Esophagus muscularis mucosa (tissue), 4 donors: ENCODE measurements around the gene PSMD12. TPM values are rescaled to one million over a fixed set of nuclear protein-coding genes. Genes with fewer than 3 reads are reported as not detected.

Experiments used
- DNase-seq: peaks from one replicate; pipeline ENCODE4 v3.0.0-alpha.2; 2017; ENCODE audit errors: extremely low spot score
- H3K27ac ChIP-seq, 4 donors: fragments of 200-600 bp; sonication (generic); replicated peaks in 1 of 4; 1 replicate in 3 of 4; 2 replicates in 1 of 4; pipeline ENCODE4 v1.5.1; 2016 to 2019; ENCODE audit warnings: mild to moderate bottlenecking in 1 of 4
- H3K27me3 ChIP-seq, 4 donors: fragments of 200-600 bp; sonication (generic); one replicate each; pipeline versions ENCODE4 v1.5.1 to v1.6.0; 2016 to 2019
- H3K36me3 ChIP-seq, 4 donors: fragments of 200-600 bp; sonication (generic); one replicate each; pipeline ENCODE4 v1.5.1; 2016 to 2019
- H3K4me1 ChIP-seq, 4 donors: fragments of 200-600 bp; sonication (generic); one replicate each; pipeline ENCODE4 v1.5.1; 2016 to 2019
- H3K4me3 ChIP-seq, 4 donors: fragments of 200-600 bp; sonication (generic); 1 replicate in 2 of 4; 2 replicates in 2 of 4; pipeline ENCODE4 v1.5.1; 2016 to 2019; ENCODE audit warnings: mild to moderate bottlenecking in 4 of 4, moderate library complexity in 1 of 4
- H3K9me3 ChIP-seq, 4 donors: fragments of 200-600 bp; sonication (generic); 1 replicate in 3 of 4; 2 replicates in 1 of 4; pipeline ENCODE4 v1.5.1; 2016 to 2019
- CTCF ChIP-seq, 3 experiments: fragments of 200-600 bp in 2 of 3; fragments of 450-650 bp in 1 of 3; sonication (generic) in 2 of 3; IDR thresholded peaks; one replicate each; pipeline ENCODE4 v1.5.1; 2017 to 2019; ENCODE audit warnings: antibody characterized with exemption in 3 of 3, mild to moderate bottlenecking in 2 of 3, moderate library complexity in 1 of 3
- EP300 ChIP-seq: sonication (generic); formaldehyde crosslinking; IDR thresholded peaks from one replicate; pipeline ENCODE4 v1.6.1; 2017; ENCODE audit warnings: antibody characterized with exemption
- POLR2A ChIP-seq: fragments of 450-650 bp; IDR thresholded peaks from one replicate; pipeline ENCODE4 v1.6.1; 2017; ENCODE audit warnings: antibody characterized with exemption, moderate library complexity, mild to moderate bottlenecking, low read depth
- POLR2AphosphoS5 ChIP-seq, 2 donors: sonication (generic); formaldehyde crosslinking; IDR thresholded peaks; one replicate each; pipeline ENCODE4 v1.6.1; 2017; ENCODE audit warnings: antibody characterized with exemption in 2 of 2
- WGBS: methylation state at CpG from one replicate; pipeline ENCODE4 v1.1.5; 2018; 5-methylcytosine and 5-hydroxymethylcytosine counted together
- intact Hi-C: fragments of 100-400 bp; cut with DNase I; formaldehyde crosslinking; loops from one replicate; pipeline ENCODE4 v1.15.1; 2023
- total RNA-seq, 4 donors: library from RNA; depleted of rRNA; stranded (reverse); fragments of >200 nt; gene quantifications; one replicate each; pipeline versions ENCODE4 v1.1.0 to v1.2.1, GENCODE V29; 2016

The PSMD12 gene
- total RNA-seq, 4 donors from 2014 or later: 28.4 to 37.8 (median 30.0) TPM

DNA sequence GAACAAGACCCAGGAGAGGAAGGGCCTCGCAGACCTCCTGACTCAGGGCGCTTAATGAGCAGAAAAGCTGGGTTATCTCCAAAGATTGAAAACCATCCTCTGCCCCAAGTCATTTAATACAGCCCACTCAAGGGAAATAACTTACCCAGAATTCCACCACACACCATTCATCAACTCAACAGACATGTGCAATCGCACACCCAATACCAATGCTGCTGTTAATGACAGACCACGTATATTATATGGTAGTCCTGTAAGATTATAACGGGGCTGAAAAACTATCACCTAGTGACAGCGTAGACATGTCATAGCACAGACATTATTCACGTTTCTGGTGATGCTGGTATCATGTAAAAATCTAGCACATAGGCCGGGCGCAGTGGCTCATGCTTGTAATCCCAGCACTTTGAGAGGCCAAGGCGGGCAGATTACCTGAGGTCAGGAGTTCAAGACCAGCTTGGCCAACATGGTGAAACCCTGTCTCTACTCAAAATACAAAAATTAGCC lies 68.9 kb downstream of the PSMD12 start:
- DNase-seq: no peak
- Histone ChIP-seq H3K36me3 (no peaks in the 10 kb centered on the region), H3K4me1 (peaks cover 0 to 9% (median 2%) of the 10 kb centered on the region in 4 donors), H3K27me3 (no peaks in the 10 kb centered on the region), H3K9me3 (no peaks in the 10 kb centered on the region), H3K27ac (no peak overlapping the region), H3K4me3 (no peak overlapping the region)
- WGBS: 84% methylated on average over 10 of the region's 10 CpGs
- intact Hi-C loops: no loop called here
- no peak for TF ChIP-seq POLR2A
- TF ChIP-seq CTCF (IDR thresholded peaks at IDR 0.05): no peak
- no peak for TF ChIP-seq POLR2AphosphoS5 (IDR thresholded peaks at IDR 0.05)
- no peak for TF ChIP-seq EP300

- 96% methylated on average over 8 of the region's 44 CpGs for WGBS
Measured at GRCh38 chr17:67294451-67295199, 71.8 kb downstream of the PSMD12 start.

DNA sequence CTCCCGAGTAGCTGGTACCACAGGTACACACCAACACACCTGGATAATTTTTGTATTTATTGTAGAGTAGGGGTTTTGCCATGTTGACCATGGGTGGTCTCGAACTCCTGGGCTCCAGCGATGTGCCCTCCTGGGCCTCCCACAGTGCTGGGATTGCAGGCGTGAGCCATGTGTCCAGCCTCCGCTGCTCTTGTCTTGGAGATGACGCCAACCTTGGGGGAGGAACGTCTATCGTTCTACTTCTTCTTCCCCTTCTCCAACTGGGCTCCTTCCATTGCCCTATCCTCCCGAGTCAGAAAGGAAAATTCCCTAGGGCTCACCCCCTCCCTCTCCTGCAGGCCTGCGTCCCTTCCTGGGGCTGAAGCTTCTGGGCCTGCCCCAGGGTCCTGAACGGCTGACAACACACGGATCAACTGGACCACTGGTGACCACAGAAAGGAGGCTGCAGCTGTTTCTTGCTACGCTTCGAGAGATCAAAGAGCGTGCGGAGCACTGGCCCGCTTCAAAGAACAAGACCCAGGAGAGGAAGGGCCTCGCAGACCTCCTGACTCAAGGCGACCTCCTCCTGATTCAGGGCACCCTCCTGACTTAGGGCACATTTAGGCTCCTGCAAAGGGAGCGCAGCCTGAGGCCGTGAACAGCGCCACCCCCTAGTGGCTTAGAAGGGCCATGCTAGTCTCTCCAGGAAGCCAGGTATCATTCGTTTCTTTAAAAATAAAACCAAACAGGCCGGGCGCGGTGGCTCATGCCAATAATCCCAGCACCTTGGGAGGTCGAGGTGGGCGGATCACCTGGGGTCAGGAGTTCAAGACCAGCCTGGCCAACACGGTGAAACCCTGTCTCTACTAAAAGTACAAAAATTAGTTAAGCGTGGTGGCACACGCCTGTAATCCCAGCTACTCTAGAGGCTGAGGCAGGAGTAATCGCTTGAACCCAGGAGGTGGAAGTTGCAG lies 72.8 kb downstream of the PSMD12 start:
- 68% methylated on average over 31 of the region's 32 CpGs for WGBS
- no peaks in the 10 kb centered on the region for H3K9me3 ChIP-seq
- H3K36me3 ChIP-seq: no peaks in the 10 kb centered on the region
- H3K4me1 ChIP-seq: peaks cover 8 to 30% (median 27%) of the 10 kb centered on the region in 4 donors
- DNase-seq: no peak
- no peak overlapping the region for H3K4me3 ChIP-seq
- H3K27ac ChIP-seq: no peak overlapping the region
- TF ChIP-seq EP300 (no peak), CTCF (IDR thresholded peaks at IDR 0.05) (peak; percentile 65 to 83 (median 69)), POLR2A (no peak), POLR2AphosphoS5 (IDR thresholded peaks at IDR 0.05) (no peak)
- intact Hi-C loops: no loop called here
- H3K27me3 ChIP-seq: no peaks in the 10 kb centered on the region

More at GRCh38 chr17:67294451-67295199, 71.8 kb downstream of the PSMD12 start:
- TF ChIP-seq POLR2AphosphoS5 (IDR thresholded peaks at IDR 0.05) (no peak), CTCF (IDR thresholded peaks at IDR 0.05) (no peak), EP300 (no peak), POLR2A (no peak)
- H3K36me3 ChIP-seq: no peaks in the 10 kb centered on the region
- no peaks in the 10 kb centered on the region for H3K9me3 ChIP-seq
- intact Hi-C loops: no loop called here
- no peaks in the 10 kb centered on the region for H3K27me3 ChIP-seq
- peaks cover 5 to 21% (median 17%) of the 10 kb centered on the region in 4 donors for H3K4me1 ChIP-seq
- H3K4me3 ChIP-seq: no peak overlapping the region
- DNase-seq: no peak
- H3K27ac ChIP-seq: no peak overlapping the region

GRCh38 chr17:67290711-67291291 lies 75.6 kb downstream of the PSMD12 start:
- intact Hi-C loops: no loop called here
- H3K27ac ChIP-seq: no peak overlapping the region
- H3K27me3 ChIP-seq: no peaks in the 10 kb centered on the region
- H3K36me3 ChIP-seq: no peaks in the 10 kb centered on the region
- no peaks in the 10 kb centered on the region for H3K9me3 ChIP-seq
- no peak for DNase-seq
- TF ChIP-seq POLR2A: no peak
- H3K4me3 ChIP-seq: no peak overlapping the region
- whole genome bisulfite sequencing: 53% methylated on average over 11 of the region's 11 CpGs
- peaks cover 8 to 30% (median 27%) of the 10 kb centered on the region in 4 donors for H3K4me1 ChIP-seq
